Activated CD4-positive, alpha-beta T cell treated with anti-CD3 and anti-CD28 coated beads for 1 hour (primary cell): Measurements from ENCODE around the gene SCNM1.
"Not testable (repeated sequence)": the region's sequence is repeated elsewhere in the genome, so short reads cannot be mapped to it uniquely, and the experiment has no call there.

Experiments used
- DNase-seq: peaks from one replicate; pipeline ENCODE4 v3.0.0-alpha.2; 2020

The SCNM1 gene

GRCh38 chr1:151196292-151196800, 30.4 kb downstream of the SCNM1 start:
- no peak for DNase-seq

GRCh38 chr1:151197863-151198253, 31.9 kb downstream of the SCNM1 start:
- DNase-seq, result no peak

GRCh38 chr1:151198254-151199127, 32.5 kb downstream of the SCNM1 start, which contains the start of gene PIP5K1A:
Gene PIP5K1A, plus strand, starts transcription at chr1:151198552. Its CDS starts 445 bp downstream, at chr1:151198997.
- DNase-seq, result peak; percentile 98

GRCh38 chr1:151199873-151200581, 34.1 kb downstream of the SCNM1 start:
- no peak for DNase-seq

- not testable (repeated sequence) for DNase-seq
Measured at GRCh38 chr1:151205381-151205965, 39.5 kb downstream of the SCNM1 start.

GRCh38 chr1:151210830-151211229, 44.9 kb downstream of the SCNM1 start:
- DNase-seq, result no peak

GRCh38 chr1:151211972-151212705, 46.2 kb downstream of the SCNM1 start:
- DNase-seq, result no peak

- DNase-seq, result no peak
Measured at GRCh38 chr1:151213560-151213959, 47.6 kb downstream of the SCNM1 start.
